Activated CD8-positive, alpha-beta memory T cell treated with anti-CD3 and anti-CD28 coated beads for 1 hour (primary cell): Measurements from ENCODE around the gene KRTAP4-6.
"Not testable (repeated sequence)": the region's sequence is repeated elsewhere in the genome, so short reads cannot be mapped to it uniquely, and the experiment has no call there.

Source experiments
- DNase-seq, 2 donors: peaks; one replicate each; pipeline ENCODE4 v3.0.0-alpha.2; 2020; ENCODE audit warnings: low read depth in 1 of 2; ENCODE audit errors: extremely low read depth in 1 of 2

Gene KRTAP4-6

GRCh38 chr17:41147531-41148204 is 7.3 kb upstream of the KRTAP4-6 start:
- no peak for DNase-seq

GRCh38 chr17:41145261-41145660 is 4.9 kb upstream of the KRTAP4-6 start:
- DNase-seq: no peak

GRCh38 chr17:41144846-41145245 is 4.5 kb upstream of the KRTAP4-6 start:
- DNase-seq: no peak

GRCh38 chr17:41141361-41141760 is 1.0 kb upstream of the KRTAP4-6 start:
- DNase-seq: no peak

- DNase-seq: not testable (repeated sequence)
Measured at GRCh38 chr17:41139865-41140264, 479 bp downstream of the KRTAP4-6 start.

DNA sequence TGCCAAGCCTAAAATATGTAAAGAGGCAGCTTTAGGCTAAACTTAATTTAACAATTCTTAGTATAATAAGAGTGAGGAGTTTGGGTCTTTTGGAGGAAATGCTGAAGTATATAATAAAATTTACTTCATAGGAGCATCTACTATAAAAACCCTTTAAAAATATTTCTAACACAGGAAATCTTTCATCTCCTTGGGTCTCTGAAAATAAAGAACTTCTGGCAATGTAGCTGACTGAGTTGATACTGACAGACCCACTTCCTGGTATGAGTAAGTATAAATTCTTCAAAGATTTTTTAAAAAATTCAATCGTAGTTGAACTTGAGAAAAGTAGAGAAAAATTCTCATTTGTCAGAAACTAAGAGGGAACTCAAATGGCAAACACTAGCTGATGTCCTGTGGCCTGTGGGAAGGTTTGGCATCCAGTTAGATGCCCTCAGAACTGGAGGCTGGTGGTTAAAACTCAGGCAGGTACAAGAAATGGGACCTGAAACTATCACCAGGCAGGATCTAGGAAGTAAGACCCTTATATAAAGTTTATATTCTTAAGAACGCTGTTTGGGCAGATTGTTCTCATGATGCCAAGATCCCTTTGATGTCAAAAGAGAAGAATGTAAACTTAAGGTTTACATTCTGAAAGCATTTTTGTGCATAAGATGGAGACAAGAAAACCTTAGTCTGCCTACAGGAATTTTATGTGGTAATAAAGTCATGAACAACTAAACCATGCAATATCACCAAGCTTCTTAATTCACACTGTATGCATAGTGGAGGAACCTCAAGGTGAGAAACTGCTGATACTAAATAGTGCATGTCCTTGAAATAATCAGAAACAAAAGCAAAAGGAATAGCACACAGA is 6.2 kb downstream of the KRTAP4-6 start:
- DNase-seq: no peak

DNA sequence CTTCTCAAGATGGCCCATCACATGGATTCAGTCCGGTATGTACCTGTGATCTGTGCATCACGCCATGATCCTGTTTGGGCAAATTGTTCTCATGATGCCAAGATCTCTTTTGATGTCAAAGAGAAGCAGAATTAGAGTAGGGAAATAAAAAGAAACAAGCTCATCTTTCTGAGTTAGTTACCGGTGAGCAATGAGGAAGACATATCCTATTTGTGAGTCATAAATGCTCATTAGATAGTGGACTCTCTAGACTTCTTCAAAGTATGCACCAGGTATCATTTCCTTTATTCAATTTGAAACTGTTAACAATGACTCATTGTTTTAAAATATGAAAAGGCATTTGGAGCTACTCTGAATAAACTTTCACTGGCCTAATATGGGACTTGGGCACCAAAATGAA is 8.4 kb downstream of the KRTAP4-6 start:
- no peak for DNase-seq

DNA sequence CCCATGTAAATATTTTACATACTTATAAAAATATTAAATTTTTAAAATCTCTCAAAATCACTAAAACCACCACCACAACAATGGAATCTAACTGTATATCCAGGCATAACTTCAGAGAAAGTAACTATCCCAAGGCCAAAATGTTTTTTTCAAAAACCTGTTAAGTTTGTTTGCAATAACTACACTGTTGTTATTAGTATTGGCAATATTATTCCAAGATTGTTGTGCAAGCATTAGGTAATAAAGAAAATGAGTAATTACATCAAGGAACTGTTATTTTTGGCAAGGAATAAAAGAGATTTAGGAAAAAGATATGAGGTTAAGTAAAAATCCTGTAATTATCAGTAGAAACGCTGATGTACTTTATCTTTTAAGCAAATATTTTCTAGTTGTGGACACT is 13.0 kb downstream of the KRTAP4-6 start:
- DNase-seq: no peak

DNA sequence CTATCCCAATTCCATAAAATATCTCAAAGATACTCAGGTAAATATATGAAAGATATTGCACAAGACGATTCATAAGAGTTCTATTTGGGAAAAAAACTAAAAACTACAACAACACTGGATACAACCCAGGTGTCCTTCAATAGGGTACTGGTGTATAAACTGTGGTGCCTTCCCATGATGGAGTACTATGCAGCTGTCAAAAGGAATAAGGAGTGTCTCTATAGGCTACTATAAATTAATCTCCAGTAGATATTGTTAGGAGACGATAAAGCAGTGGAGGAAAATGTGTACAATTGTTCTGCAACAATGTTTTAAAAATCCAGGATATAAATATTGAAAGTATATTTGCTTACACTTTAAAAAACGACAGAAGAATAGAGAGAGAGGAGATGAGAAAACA is 13.9 kb downstream of the KRTAP4-6 start:
- no peak for DNase-seq

GRCh38 chr17:41125064-41125463 is 15.3 kb downstream of the KRTAP4-6 start:
- DNase-seq: no peak

DNA sequence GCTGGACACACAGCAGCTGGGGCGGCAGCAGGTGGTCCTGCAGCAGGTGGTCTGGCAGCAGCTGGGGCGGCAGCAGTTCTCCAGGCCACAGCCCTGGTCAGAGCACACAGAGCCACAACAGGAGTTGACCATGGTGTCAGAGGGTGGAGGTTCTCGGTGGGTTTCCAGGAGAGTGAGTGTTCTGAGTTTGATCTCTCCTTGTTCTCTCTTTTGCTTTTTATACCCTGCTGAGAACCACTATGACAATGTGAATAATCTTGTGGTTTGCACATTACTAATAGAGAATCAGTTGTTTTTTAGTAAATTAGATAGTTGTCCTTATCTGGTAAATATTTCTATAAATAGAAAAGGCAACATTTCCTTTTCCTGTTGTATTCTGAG is 16.4 kb downstream of the KRTAP4-6 start, which contains the start of gene KRTAP4-12:
TSS of gene KRTAP4-12 (minus strand) at position 192 of the 381 bp plus-strand sequence. CDS start at position 132, 60 bp downstream.
- not testable (repeated sequence) for DNase-seq

- DNase-seq: not testable (repeated sequence)
Measured at GRCh38 chr17:41123292-41123990, 16.9 kb downstream of the KRTAP4-6 start.

DNA sequence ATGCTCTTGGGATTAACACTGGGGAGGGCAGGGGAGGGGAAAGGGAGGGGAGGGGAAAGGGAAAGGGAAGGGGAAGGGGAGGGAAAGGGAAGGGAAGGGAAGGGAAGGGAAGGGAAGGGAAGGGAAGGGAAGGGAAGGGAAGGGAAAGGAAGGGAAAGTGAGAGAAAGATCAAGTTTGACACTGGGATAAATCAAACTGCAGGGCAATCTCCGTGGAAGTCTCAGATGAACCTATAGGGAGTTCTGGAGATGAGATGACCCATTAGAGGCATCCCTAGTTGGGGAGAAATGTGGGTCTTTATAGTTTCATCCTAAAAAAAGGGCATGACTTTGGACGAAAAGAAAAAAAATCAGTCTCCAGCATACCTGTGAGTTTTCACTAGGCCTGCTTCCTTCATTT is 18.6 kb downstream of the KRTAP4-6 start:
- DNase-seq: no peak

DNA sequence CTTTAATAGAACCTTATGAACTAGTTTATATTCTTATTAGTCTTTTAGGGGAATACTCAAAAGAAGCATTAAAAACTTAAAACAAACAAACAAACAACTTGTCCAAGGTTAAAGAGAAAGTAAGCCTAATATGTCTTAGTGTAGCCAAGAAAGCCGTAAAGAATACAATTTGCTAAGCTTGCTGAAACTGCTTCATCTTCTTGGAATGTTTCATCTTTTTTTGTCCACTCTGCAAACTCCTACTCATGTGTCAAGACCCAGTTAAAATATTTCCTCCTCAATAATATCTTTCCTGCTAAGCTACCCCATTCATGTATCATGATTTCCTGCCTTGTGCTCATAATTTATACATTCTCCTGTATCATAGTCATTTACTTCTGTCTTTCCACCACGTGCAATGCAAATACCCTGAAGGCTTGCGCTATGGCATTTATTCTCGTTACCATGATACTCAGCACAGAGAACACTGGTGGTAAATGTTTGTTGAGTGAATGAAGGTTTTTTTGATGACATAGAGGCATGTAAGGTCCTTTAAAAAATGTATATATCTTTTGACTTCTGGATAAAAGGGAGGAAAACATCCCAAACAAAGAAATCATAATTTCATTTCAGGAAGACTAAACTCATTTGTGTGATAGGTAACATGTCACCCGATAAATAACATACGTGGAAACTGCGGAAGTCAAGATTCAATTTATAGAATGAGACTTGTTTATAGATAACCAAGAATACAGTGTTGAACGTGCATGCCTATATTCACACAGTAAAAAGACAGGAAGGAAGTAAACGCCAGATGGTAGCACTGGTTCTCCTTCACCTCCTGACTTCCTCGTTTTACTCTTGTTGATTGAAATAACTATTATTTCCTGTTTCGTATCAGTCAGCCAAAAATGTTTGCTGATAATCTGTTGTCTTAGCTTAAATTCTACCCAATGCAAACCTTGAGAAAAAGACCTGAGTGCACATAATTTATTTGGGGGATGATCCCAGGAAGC is 20.4 kb downstream of the KRTAP4-6 start:
- not testable (repeated sequence) for DNase-seq

GRCh38 chr17:41118721-41119120 is 21.6 kb downstream of the KRTAP4-6 start:
- DNase-seq: no peak

DNA sequence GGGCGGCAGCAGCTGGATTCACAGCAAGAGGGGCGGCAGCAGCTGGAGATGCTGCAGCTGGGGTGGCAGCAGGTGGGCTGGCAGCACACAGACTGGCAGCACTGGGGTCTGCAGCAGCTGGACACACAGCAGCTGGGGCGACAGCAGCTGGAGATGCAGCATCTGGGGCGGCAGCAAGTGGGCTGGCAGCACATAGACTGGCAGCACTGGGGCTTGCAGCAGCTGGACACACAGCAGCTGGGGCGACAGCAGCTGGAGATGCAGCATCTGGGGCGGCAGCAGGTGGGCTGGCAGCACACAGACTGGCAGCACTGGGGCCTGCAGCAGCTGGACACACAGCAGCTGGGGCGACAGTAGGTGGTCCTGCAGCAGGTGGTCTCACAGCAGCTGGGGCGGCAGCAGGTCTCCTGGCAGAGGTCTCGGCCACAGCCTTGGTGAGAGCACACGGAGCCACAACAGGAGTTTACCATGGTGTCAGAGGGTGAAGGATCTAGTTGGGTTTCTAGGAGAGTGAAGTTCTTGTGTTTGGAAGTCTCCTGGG is 22.4 kb downstream of the KRTAP4-6 start, which contains the start of gene KRTAP4-11:
TSS of gene KRTAP4-11 (minus strand) at position 528 of the 541 bp plus-strand sequence. CDS start at position 470, 58 bp downstream.
- not testable (repeated sequence) for DNase-seq

DNA sequence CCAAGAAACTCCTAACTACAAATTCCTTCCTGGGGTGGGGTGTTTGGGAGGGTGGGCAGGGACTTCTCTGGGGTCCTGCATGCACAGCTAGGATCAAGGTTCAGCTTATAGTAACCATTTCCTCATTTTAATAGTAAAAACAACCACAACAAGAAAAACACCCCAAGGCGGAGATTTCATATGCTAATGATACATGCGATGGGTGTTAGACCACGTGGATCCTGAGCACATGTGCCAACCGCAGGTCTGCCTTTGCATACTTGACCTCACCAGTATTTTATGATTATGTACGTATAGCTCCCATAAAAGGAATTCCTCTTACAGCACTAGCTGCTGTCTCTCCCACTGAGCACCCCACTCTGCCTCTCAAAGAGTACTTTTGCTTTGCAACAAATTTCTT is 24.0 kb downstream of the KRTAP4-6 start:
- DNase-seq: no peak

GRCh38 chr17:41111151-41111885 is 29.0 kb downstream of the KRTAP4-6 start:
- no peak for DNase-seq

GRCh38 chr17:41108728-41109386 is 31.5 kb downstream of the KRTAP4-6 start:
- not testable (repeated sequence) for DNase-seq
